ENCODE results near the gene CEP131.

Gene CEP131

GRCh38 chr17:81180836-81181810, 41.6 kb downstream of the CEP131 start:
- no peak for TF ChIP-seq CTCF (conservative IDR thresholded peaks at IDR 0.05; ENCODE audit: low read length)
- no peak overlapping the region for H3K4me3 ChIP-seq (ENCODE audit: low read length)
- DNase-seq (ENCODE audit: low read depth): no peak

- no peak for TF ChIP-seq CTCF (conservative IDR thresholded peaks at IDR 0.05; ENCODE audit: low read length)
- no peak overlapping the region for H3K4me3 ChIP-seq (ENCODE audit: low read length)
- no peak for DNase-seq (ENCODE audit: low read depth)
Measured at GRCh38 chr17:81179861-81180260, 42.9 kb downstream of the CEP131 start.

GRCh38 chr17:81179220-81179619, 43.5 kb downstream of the CEP131 start:
- H3K4me3 ChIP-seq (ENCODE audit: low read length): no peak overlapping the region
- no peak for TF ChIP-seq CTCF (conservative IDR thresholded peaks at IDR 0.05; ENCODE audit: low read length)
- no peak for DNase-seq (ENCODE audit: low read depth)

GRCh38 chr17:81178136-81179091, 44.4 kb downstream of the CEP131 start:
- no peak for TF ChIP-seq CTCF (conservative IDR thresholded peaks at IDR 0.05; ENCODE audit: low read length)
- no peak for DNase-seq (ENCODE audit: low read depth)
- no peak overlapping the region for H3K4me3 ChIP-seq (ENCODE audit: low read length)

- no peak overlapping the region for H3K4me3 ChIP-seq (ENCODE audit: low read length)
- no peak for TF ChIP-seq CTCF (conservative IDR thresholded peaks at IDR 0.05; ENCODE audit: low read length)
- DNase-seq (ENCODE audit: low read depth): peak; percentile 9
Measured at GRCh38 chr17:81176666-81177065, 46.1 kb downstream of the CEP131 start.

- DNase-seq (ENCODE audit: low read depth): peak; percentile 70
- no peak for TF ChIP-seq CTCF (conservative IDR thresholded peaks at IDR 0.05; ENCODE audit: low read length)
Measured at GRCh38 chr17:81173762-81174155, 49.0 kb downstream of the CEP131 start.

More at GRCh38 chr17:81173762-81174155, 49.0 kb downstream of the CEP131 start:
- H3K4me3 ChIP-seq (ENCODE audit: low read length): no peak overlapping the region

Measured in AG10803 (cell line).